Panc1 (cell line): ENCODE results near the gene INTS13.

Source experiments
- CTCF ChIP-seq: fragments of 450-650 bp; IDR thresholded peaks from 2 replicates; pipeline ENCODE4 v1.5.1; 2017; ENCODE audit warnings: mild to moderate bottlenecking
- POLR2AphosphoS5 ChIP-seq: IDR thresholded peaks from 2 replicates; pipeline ENCODE4 v1.6.1; 2012; ENCODE audit warnings: mild to moderate bottlenecking, low read depth, low read length, moderate library complexity
- SIN3A ChIP-seq: IDR thresholded peaks from 2 replicates; pipeline ENCODE4 v1.6.1; 2012; ENCODE audit warnings: low read depth, mild to moderate bottlenecking, low read length, moderate library complexity, borderline replicate concordance; ENCODE audit not compliant: insufficient read depth
- TCF7L2 ChIP-seq: IDR thresholded peaks from 2 replicates; pipeline ENCODE4 v1.6.1; 2011; ENCODE audit warnings: mild to moderate bottlenecking, low read depth, low read length, inconsistent platforms

- TF ChIP-seq POLR2AphosphoS5 (no peak), SIN3A (no peak), CTCF (no peak), TCF7L2 (no peak)
Measured at GRCh38 chr12:26970136-26970535, 32.4 kb upstream of the INTS13 start.
